ENCODE data around the gene SAFB.

SAFB gene

DNA sequence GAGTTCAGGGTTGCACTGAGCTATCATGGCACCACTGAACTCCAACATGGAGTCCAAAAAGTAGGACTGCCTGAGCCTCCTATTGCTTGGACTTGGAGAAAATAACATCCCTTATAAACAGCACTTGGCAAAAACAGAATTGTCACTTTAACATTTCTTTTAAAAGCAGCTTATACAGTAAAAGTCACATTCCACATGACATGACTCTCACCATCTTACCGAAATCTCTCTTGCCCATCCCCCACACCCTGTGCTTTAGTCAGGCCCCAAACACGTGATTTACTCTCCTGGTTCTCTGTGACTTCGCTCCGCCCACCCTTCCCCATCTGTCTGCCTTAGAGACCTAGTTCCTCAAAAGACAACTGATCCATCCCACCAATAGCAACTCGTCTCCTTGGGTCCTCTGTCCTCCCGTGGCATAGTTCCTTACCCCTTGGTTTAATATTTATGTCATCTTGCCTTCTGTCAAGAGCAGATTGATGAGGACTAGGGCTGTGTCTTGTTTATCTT is 4.6 kb downstream of the SAFB start:
- no peak for DNase-seq (ENCODE audit: low read depth)

DNA sequence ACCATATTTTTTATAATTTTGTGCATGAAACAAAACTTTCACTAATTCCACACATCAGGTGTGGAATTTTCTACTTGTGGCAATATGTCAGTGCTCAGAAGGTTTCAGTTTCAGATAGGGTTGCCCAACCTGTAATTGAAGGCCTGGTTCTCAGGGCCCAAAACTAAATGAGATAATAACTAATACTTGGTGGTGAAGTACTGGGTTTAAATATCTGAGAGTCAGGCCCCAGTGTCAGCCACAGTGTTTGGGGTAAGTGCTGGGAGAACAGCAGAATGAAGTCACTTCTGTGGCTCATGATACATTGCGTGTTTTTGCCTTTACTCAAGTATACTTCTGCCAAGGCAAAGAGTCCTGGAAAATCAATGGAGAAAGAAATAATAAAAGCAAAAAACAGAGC is 5.6 kb downstream of the SAFB start:
- DNase-seq (ENCODE audit: low read depth): no peak

DNA sequence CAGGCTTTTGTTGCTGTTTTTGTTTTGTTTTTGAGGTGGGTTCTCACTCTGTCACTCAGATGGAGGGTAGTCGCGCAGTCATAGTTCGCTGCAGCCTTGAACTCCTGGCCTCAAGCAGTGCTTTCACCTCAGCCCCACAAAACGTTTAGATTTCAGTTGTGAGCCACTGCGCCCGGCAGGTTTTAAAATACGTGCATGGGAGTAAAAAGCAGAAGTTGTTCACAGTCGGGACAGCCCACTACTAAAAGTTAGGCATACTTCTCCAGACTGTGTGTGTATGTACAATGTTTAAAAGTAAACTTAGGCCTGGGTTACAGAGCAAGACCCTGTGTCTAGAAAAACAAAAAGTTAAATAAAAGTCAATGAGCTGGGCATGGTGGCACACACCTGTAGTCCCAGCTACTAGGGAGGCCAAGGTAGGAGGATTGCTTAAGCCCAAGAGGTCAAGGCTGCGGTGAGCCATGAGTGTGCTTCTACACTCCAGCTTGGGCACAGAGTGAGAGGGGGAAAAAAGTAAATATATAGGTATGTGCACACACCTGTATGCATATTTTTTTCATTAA is 6.1 kb downstream of the SAFB start:
- no peak for DNase-seq (ENCODE audit: low read depth)

DNA sequence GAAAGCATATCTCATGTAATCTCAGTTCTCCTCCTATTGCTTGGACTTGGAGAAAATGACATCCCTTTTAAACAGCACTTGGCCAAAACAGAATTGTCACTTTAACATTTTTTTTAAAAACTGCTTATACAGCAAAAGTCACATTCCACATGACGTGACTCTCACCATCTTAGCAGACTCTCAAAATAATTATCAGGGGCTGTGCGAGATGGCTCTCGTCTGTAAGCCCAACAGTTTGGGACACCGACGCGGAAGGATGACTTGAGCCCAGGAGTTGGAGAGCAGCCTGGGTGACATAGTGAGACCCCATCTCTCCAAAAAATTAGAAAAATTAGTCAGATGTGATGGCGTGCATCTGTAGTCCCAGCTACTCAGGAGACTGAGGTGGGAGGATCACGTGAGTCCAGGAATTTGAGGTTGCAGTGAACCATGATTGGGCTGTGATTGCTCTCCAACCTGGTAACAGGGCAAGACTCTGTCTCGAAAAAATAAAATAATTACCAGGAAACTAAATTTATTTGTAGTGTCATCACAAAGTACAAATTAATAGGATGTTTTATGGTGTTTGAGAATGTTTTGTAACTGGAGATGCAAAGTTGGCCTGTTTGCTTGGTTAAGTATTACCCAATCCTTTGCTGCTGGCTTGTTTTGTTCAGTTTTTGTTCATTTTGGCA is 8.8 kb downstream of the SAFB start:
- DNase-seq (ENCODE audit: low read depth): no peak

DNA sequence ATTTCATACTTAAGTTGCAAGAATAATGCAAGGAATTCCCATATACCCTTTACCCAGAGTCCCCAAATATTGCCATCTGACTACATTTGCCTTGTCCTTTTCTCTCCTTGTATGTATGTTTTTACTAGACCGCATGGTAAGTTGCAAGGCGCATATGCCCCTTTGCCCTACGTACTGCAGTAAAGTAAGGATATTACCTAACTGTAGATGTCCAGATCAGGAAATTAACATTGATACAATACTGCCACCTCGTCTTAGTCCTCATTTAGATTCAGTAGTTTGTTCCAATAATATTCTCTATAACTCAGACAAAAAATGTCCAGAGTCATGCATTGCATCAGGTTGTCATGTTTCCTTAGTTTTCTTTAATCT is 9.3 kb downstream of the SAFB start:
- no peak for DNase-seq (ENCODE audit: low read depth)

DNA sequence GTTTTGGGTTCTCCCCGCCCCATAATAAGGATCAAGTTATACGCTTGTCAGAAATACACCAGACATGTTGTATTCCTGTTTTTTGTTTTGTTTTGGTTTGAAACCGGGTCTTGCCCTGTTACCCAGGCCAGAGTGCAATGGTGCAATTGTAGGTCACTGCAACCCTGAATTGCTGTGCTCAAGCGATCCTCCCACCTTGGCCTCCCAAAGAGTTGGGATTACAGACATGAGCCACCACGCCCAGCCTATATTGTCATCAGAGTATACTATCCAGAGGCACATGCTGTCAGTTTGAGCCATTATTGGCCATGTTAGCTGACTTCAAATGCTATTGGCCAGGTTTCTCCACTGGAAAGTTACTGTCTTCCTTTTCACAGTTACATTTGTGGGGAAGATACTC is 9.8 kb downstream of the SAFB start:
- no peak for DNase-seq (ENCODE audit: low read depth)

DNA sequence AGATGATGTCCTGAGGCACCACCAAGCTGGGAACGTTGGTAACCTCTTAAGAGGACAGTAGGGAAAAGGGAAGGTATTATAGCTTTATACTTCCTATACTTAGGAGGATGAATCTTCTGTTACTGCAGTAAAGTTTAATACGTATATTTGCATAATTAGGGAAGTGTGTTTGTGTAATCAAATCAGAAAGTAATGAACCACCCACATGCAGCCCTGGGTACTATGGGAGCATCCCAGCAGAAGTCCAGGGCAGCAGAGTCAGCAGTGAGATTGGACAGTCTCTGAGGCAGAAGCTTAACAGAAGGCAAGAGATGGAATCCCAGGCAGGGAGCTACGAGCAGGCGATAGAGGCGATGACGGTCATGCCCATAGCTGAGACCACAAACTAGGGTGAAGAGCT is 12.5 kb downstream of the SAFB start:
- DNase-seq (ENCODE audit: low read depth): no peak

DNA sequence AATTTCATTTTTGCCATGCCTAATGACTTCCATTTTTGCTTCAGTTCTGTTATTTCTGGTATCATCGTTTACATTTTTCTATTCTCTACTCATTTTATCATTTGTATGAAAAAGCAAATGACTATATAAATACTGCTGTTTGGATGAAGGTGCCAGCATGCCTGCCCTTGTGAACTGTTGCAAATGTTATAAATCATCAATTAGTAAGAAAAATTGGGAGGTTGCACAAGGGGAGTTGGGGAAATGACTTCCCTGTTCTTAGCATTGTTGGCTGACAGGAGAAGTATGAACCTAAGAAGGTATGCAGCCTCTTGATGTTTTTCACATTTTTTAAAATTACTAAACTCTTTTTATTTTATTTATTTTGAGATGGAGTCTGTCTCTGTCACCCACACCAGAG is 15.1 kb downstream of the SAFB start:
- DNase-seq (ENCODE audit: low read depth): no peak

DNA sequence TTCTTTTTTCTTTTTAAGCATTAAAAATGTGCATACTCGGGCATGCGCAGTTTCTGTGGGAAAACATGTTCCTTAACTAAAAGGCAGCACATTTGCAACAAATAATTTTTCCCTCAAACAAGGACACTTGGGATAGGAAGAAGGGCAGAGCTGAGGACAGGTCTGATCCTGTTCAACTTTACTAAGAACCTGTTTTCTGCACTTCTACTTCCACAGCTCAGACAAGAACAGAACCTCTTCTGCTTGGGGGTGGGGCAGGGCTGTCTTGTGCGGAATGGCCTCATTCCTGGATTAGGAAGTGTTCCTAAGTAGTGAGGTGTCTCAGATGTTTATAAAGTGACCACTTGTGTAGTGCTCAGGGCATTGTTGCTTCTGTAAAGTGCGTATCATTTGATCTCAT is 18.3 kb downstream of the SAFB start:
- no peak for DNase-seq (ENCODE audit: low read depth)

DNA sequence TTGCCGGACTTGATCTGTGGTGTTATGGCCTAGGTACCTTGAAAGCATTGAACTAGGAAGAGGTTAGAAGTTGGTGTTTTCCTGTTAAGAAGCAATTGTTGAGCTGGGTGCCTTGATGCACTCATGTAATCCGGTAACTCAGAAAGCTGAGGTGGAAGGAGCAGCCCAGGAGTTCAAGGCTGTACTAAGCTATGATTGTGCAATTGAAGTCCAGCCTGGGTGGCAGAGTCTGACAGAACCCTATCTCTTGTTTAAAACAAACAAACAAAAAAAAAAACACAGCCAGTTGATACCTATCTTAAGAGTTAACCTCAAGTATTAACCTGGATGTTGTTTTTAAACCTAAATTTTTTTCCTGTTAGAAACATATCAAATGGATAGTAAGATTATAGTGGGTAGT is 19.3 kb downstream of the SAFB start:
- no peak for DNase-seq (ENCODE audit: low read depth)

DNA sequence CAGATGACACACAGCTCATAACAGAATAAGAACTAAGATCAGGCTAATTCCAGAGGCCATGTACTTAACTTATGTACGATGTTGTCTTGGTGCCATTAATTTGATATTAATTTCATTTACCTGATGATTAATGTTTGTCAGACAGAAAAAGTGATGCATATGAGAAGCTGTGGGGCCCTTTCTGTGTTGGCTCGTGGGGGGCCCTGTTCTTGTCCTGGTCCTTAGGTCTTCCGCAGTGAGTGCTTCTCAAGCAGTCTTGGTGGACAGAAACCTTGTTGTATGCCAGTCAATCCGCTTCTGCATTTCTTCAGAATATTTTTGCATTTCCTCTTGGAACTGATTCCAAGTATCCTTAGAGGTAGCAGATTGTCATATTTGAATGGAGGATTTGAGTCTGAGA is 20.2 kb downstream of the SAFB start:
- DNase-seq (ENCODE audit: low read depth): no peak

DNA sequence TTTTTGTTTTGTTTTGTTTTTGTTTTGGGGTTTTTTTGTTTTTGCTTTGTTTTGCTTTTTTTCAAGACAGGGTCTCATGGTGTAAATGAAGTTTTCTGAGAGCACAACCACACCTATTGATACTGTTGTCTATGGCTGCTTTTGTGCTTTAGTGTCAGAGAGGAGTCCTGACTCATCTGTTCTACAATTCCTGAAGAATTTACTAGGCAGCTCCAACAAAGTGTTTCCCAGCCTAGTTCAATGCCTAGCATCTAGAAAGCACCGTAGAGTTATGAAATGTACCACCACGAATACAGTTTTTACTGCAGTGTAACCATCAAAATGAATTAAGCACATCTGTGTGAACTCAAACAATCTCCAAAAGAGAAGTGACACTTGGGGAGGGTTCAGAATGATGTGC is 21.2 kb downstream of the SAFB start:
- DNase-seq (ENCODE audit: low read depth): no peak

DNA sequence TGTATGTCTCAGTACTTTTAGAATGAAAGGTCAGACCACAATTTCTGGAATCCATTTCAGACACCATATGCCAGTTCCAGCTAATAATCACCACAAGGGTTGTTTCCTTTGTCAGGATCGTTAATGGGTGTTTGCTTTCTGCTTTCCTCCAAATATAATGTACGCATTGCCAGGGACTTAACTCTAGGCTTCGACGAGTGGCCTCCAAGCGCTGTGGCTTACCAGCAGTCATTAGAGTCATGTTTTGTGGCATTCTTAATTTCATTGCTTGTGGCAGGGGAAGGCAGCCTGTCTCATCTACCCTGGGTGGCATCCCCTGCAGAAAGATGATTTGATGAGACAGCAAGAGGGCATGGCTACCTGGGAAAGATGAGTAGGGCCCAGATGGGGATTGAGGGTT is 22.5 kb downstream of the SAFB start:
- no peak for DNase-seq (ENCODE audit: low read depth)

DNA sequence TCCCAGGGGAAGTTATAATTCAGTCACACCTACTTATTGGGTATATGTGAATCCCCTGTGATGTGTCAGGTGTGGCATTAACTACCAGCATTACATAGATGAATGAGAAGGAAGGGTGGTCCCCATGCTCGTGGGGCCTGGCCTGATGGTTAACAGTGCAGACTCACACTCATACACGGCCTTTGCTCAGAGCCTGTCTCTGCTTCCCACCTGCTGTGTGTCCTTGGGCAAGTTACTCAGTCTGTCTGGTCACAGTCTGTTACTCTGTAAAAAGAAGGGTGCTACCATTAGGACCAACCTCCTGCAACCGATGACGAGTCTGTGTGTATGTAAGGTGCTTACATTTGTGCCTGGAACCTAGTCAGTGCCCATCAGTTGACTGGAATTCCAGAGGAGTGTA is 23.8 kb downstream of the SAFB start:
- no peak for DNase-seq (ENCODE audit: low read depth)

DNA sequence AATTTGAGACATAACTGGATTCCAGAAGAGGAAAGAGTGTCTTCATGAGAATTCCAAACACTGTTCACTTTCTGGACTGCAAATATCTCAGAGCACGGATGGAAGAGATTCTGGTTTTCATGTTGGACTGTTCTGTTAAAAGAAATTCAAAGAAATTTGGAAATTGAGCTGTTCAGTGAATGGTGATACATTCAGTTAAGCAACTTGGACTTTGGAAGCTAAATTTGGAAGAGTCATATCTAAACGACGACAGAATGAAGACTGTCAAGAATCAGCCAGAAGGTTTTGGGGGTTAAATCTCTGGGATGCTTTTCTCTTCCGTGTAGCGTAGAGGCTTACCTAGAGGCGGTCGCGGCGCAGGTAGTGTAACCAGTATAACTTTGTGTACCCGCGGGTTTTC is 25.6 kb downstream of the SAFB start:
- DNase-seq (ENCODE audit: low read depth): no peak

DNA sequence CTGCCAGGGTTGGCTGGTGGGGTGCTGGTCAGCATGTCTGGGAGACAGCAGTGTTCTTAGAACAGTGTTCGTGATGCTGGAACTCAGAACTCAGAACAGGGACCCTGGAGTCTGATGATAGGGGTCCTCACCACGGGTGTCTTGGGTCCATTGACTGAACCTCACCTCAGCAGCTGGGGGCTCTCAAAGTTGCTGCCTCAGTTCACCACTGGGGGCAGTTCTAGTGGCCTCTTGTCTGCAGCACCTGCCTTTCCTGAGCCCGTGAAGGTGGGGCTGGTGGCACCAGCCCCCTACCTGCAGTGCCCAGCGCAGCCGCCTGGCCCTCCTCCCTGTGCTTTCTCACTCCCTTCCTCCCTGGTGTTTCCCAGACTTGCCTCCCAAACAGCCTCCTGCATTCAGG is 28.5 kb downstream of the SAFB start:
- no peak for DNase-seq (ENCODE audit: low read depth)

DNA sequence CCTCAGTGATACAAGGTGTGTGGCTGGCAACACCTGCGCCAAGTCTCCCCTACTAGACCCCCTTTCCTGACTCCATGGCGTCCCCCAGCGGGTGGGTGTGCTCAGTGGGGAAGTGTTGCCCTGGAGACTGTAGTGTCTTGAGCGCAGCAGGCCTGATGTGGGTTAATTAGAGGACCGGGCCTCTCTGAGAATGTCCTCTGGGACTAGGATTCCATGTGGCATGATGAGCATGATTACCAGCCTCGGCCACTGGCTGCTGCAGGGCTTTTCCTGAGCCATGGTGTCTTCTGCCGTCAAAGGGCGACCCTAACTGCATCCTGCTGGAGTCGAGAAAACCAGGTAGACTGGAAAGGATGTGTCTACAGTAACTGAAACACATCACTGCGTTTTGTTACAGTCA is 29.4 kb downstream of the SAFB start:
- DNase-seq (ENCODE audit: low read depth): no peak

DNA sequence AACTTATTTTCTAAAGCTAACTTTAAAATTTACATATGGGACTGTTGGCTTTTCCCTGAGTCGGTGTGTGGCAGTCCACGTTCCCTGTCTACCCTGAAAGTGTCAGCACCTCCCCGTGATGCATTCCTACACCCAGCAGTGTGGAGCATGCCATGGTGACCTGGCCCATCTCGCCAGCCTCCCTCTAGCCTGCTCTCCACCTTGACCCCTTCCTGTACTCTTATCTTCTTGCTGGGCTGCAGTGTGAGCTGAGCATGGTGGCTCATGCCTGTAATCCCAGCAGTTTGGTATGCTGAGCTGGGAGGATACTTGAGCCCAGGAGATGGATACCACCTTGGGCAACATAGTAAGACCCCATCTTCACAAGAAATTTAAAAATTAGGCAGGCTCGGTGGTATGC is 32.0 kb downstream of the SAFB start:
- no peak for DNase-seq (ENCODE audit: low read depth)

DNA sequence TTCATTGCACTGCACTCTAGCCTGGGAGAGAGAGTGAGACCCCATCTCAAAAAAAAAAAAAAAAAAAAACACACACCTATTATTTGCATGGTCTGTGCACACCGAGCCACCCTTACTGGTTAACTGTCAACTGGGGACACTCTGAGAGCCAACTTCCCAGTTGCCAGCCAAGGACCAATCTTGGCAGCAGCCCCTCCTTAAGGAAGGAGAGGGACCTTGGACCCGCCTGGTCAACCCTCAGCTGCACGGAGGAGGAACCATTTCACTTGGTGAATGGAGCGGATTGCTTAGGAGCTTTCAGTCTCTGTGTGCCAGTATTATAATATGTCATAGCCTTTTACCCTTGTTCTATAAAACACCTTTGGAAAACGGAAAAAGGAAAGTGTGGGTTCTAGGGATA is 32.5 kb downstream of the SAFB start:
- DNase-seq (ENCODE audit: low read depth): no peak

DNA sequence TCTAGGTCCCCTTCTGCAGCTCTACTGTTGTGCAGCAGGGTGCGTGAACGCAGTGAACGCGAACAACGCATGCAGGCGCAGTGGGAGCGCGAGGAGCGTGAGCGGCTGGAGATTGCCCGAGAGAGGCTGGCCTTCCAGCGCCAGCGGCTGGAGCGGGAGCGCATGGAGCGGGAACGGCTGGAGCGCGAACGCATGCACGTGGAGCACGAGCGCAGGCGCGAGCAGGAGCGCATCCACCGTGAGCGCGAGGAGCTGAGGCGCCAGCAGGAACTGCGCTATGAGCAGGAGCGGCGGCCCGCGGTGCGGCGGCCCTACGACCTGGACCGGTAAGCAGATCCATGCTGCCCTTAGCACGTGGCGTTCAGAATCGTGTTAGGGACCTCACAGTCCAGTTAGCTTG is 38.6 kb downstream of the SAFB start:
- no peak for DNase-seq (ENCODE audit: low read depth)

DNA sequence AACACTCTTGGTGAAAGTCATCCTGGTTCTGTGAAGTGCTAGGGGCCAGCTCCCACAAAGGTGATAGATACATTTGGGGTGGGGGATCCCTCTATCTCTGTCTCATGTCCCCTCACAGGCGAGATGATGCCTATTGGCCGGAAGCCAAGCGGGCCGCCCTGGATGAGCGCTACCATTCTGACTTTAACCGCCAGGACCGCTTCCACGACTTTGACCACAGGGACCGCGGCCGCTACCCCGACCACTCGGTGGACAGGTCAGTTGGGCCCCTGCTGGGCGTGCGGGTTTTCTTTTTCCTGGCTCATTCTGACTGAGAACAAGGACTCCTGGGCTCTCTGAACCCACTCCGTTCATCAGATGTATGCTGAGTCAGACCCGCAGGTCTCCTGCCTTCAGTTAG is 41.0 kb downstream of the SAFB start:
- no peak for DNase-seq (ENCODE audit: low read depth)

DNA sequence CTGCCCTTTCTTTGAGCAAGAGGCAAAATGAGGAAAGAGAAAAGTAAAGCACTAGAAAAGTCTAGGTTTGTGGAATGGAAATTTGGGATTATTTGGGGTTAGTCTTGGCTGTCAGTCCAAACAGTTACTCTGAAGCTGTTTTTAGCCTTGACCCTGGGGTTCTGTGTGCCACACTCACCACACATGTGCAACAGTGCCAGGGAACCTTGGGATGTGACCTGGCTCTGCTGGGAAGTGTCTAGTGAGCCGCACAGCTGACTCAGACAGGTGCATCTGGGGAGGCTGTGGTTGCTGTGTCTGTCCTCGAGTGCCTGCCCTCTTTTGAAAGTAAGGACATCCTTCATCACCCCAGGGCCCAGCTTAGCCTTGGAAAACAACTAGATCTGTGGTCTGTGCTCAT is 41.6 kb downstream of the SAFB start:
- no peak for DNase-seq (ENCODE audit: low read depth)

DNA sequence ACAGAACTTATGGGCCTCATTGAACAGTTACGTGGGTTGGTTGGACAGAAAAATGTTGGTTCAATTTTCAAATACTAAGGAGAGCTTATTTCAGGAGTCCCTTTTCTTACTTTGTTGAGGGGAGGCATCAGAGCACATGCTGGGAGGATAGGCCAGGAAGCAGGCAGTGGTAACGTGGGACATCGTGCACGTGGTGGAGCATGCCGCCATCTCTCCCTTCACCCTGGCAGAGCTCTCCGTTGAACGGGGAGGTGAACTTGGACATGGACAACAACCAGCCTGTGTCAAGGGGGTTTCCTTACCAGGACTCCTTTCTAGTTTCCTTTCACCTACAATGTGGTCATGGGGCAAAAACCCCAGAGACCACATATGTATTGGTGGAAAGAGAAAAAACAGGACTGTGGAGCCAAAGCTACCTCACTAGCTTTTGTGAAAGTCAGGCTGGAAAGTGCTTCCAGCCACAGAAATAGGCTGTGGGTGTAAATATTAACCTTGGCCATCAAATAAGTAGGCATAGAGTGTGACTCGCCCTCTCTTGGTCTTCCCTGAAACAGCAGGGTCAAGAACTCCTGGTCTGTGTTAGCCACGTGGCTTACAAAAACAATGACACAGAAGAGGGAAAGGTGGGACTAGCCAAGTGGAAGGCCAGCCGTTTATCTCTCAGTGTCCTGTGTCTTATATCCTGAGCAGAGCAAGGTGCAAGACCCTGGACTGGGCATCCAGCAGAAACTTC is 43.1 kb downstream of the SAFB start:
- no peak for DNase-seq (ENCODE audit: low read depth)
